A673 (cell line): ENCODE data around the gene NOD2.

Experiments
- EZH2 ChIP-seq: fragments of 200-600 bp; sonication (generic); IDR thresholded peaks from 2 replicates; pipeline ENCODE4 v1.6.1; 2017; ENCODE audit warnings: borderline replicate concordance, low read depth, mild to moderate bottlenecking, mixed read lengths, antibody characterized with exemption, low read length; ENCODE audit not compliant: poor library complexity, severe bottlenecking
- TF ChIP-seq, protein P1 (sequence below): fragments of 300-800, 200-600 bp; sonication (generic); conservative IDR thresholded peaks from 2 replicates; pipeline ENCODE4 v1.5.1; 2017; ENCODE audit warnings: low read depth, mild to moderate bottlenecking, antibody characterized with exemption, low read length, moderate library complexity, mixed read lengths

GRCh38 chr16:50662306-50662940, 31.0 kb upstream of the NOD2 start:
- no peak for TF ChIP-seq EZH2
- TF ChIP-seq, protein P1, sequence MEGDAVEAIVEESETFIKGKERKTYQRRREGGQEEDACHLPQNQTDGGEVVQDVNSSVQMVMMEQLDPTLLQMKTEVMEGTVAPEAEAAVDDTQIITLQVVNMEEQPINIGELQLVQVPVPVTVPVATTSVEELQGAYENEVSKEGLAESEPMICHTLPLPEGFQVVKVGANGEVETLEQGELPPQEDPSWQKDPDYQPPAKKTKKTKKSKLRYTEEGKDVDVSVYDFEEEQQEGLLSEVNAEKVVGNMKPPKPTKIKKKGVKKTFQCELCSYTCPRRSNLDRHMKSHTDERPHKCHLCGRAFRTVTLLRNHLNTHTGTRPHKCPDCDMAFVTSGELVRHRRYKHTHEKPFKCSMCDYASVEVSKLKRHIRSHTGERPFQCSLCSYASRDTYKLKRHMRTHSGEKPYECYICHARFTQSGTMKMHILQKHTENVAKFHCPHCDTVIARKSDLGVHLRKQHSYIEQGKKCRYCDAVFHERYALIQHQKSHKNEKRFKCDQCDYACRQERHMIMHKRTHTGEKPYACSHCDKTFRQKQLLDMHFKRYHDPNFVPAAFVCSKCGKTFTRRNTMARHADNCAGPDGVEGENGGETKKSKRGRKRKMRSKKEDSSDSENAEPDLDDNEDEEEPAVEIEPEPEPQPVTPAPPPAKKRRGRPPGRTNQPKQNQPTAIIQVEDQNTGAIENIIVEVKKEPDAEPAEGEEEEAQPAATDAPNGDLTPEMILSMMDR, result no peak
